Trophoblast cell (in vitro differentiated cells and primary cell): ENCODE data around the gene PPP1R12C.
A peak's percentile ranks its signal among the peaks of the same experiment; 100 is the strongest.

Experiments used
- DNase-seq, 2 donors: peaks; one replicate each; pipeline ENCODE4 v3.0.0-alpha.2; 2016
- H2AFZ ChIP-seq: 2 replicates; pipeline ENCODE4 v1.6.1; 2013; ENCODE audit warnings: low read length, moderate library complexity, mild to moderate bottlenecking; ENCODE audit not compliant: insufficient read depth, poor library complexity
- H2AK5ac ChIP-seq: 2 replicates; pipeline ENCODE4 v1.6.1; 2013; ENCODE audit warnings: mild to moderate bottlenecking, low read length
- H2BK120ac ChIP-seq: 2 replicates; pipeline ENCODE4 v1.6.1; 2013; ENCODE audit warnings: low read length, mild to moderate bottlenecking, moderate library complexity; ENCODE audit not compliant: insufficient read depth, poor library complexity
- H2BK12ac ChIP-seq: 2 replicates; pipeline ENCODE4 v1.6.1; 2013; ENCODE audit warnings: mild to moderate bottlenecking, low read length, moderate library complexity
- H2BK5ac ChIP-seq: 2 replicates; pipeline ENCODE4 v1.6.1; 2013; ENCODE audit warnings: low read length, low read depth, moderate library complexity, mild to moderate bottlenecking; ENCODE audit not compliant: poor library complexity
- H3K14ac ChIP-seq: 2 replicates; pipeline ENCODE4 v1.6.1; 2013; ENCODE audit warnings: mild to moderate bottlenecking, low read length
- H3K18ac ChIP-seq: 2 replicates; pipeline ENCODE4 v1.6.1; 2013; ENCODE audit warnings: mild to moderate bottlenecking, low read length
- H3K23ac ChIP-seq: 2 replicates; pipeline ENCODE4 v1.6.1; 2013; ENCODE audit warnings: low read length
- H3K27ac ChIP-seq: 2 replicates; pipeline ENCODE4 v1.5.1; 2013; ENCODE audit warnings: low read depth, mild to moderate bottlenecking, inconsistent platforms, low read length, moderate library complexity
- H3K27me3 ChIP-seq: 2 replicates; pipeline ENCODE4 v1.6.1; 2013; ENCODE audit warnings: inconsistent platforms, mild to moderate bottlenecking, low read length, moderate library complexity; ENCODE audit not compliant: insufficient read depth
- H3K36me3 ChIP-seq, 2 experiments: 1 replicate in 1 of 2; 2 replicates in 1 of 2; pipeline ENCODE4 v1.6.1; 2013; ENCODE audit warnings: low read length in 2 of 2, mild to moderate bottlenecking in 2 of 2, moderate library complexity in 1 of 2; ENCODE audit not compliant: insufficient read depth in 2 of 2, control insufficient read depth in 1 of 2
- H3K4ac ChIP-seq: 2 replicates; pipeline ENCODE4 v1.6.1; 2013; ENCODE audit warnings: low read depth, mild to moderate bottlenecking, low read length, moderate library complexity
- H3K4me1 ChIP-seq, 2 experiments: 1 replicate in 1 of 2; 2 replicates in 1 of 2; pipeline ENCODE4 v1.6.1; 2013; ENCODE audit warnings: low read length in 2 of 2, mild to moderate bottlenecking in 2 of 2, moderate library complexity in 1 of 2; ENCODE audit not compliant: insufficient read depth in 2 of 2, control insufficient read depth in 1 of 2
- H3K4me2 ChIP-seq: 2 replicates; pipeline ENCODE4 v1.6.1; 2013; ENCODE audit warnings: inconsistent platforms, mild to moderate bottlenecking, low read length, moderate library complexity
- H3K4me3 ChIP-seq: 2 replicates; pipeline ENCODE4 v1.5.1; 2013; ENCODE audit warnings: mild to moderate bottlenecking, low read depth, low read length, inconsistent platforms
- H3K79me1 ChIP-seq: one replicate; pipeline ENCODE4 v1.6.1; 2013; ENCODE audit warnings: low read length
- H3K79me2 ChIP-seq: 2 replicates; pipeline ENCODE4 v1.6.1; 2013; ENCODE audit warnings: low read length, mild to moderate bottlenecking; ENCODE audit not compliant: control insufficient read depth, insufficient read depth, poor library complexity
- H3K9ac ChIP-seq: 2 replicates; pipeline ENCODE4 v1.6.1; 2013; ENCODE audit warnings: mild to moderate bottlenecking, low read length
- H3K9me3 ChIP-seq: 2 replicates; pipeline ENCODE4 v1.6.1; 2013; ENCODE audit warnings: low read depth, mild to moderate bottlenecking, control low read depth, inconsistent platforms, low read length; ENCODE audit not compliant: insufficient read depth
- H4K12ac ChIP-seq: 2 replicates; pipeline ENCODE4 v1.6.1; 2013; ENCODE audit warnings: low read depth, mild to moderate bottlenecking, low read length, moderate library complexity
- H4K8ac ChIP-seq: 2 replicates; pipeline ENCODE4 v1.6.1; 2013; ENCODE audit warnings: low read depth, mild to moderate bottlenecking, low read length, moderate library complexity
- H4K91ac ChIP-seq: one replicate; pipeline ENCODE4 v1.6.1; 2013; ENCODE audit warnings: low read depth, mild to moderate bottlenecking, low read length, moderate library complexity
- WGBS: extraction: QIAGEN DNeasy Blood & Tissue Kit; methylation state at CpG from one replicate; pipeline ENCODE4 v1.1.7; 2013; ENCODE audit warnings: missing lambda C conversion rate; ENCODE audit not compliant: insufficient read length, insufficient coverage; ENCODE audit errors: extremely low coverage; 5-methylcytosine and 5-hydroxymethylcytosine counted together

The PPP1R12C gene

GRCh38 chr19:55058781-55059610 lies 58.4 kb downstream of the PPP1R12C start:
- peak overlapping the region; percentile 1 for H3K18ac ChIP-seq
- H3K23ac ChIP-seq = no peak overlapping the region
- H3K4me3 ChIP-seq = no peak overlapping the region
- H3K4me2 ChIP-seq = no peak overlapping the region
- H3K9ac ChIP-seq = no peak overlapping the region
- H2BK5ac ChIP-seq = no peak overlapping the region
- H3K79me1 ChIP-seq = peaks cover 10% of the 10 kb centered on the region
- peaks cover 0 to 11% of the 10 kb centered on the region in 2 experiments for H3K4me1 ChIP-seq
- no peak overlapping the region for H3K14ac ChIP-seq
- no peak overlapping the region for H2AFZ ChIP-seq
- H2AK5ac ChIP-seq = no peak overlapping the region
- no CpG with 5 or more reads among the region's 23 CpGs for WGBS
- H2BK12ac ChIP-seq = no peak overlapping the region
- no peak overlapping the region for H4K12ac ChIP-seq
- no peak overlapping the region for H4K8ac ChIP-seq
- H3K4ac ChIP-seq = no peak overlapping the region
- H4K91ac ChIP-seq = no peak overlapping the region
- H3K36me3 ChIP-seq = peaks cover 37 to 39% of the 10 kb centered on the region in 2 experiments
- H3K9me3 ChIP-seq = peaks cover 4% of the 10 kb centered on the region
- no peak overlapping the region for H2BK120ac ChIP-seq
- H3K27ac ChIP-seq = no peak overlapping the region
- peak in 1 of 2 donors; percentile 27 for DNase-seq
- peaks cover 6% of the 10 kb centered on the region for H3K79me2 ChIP-seq
- no peaks in the 10 kb centered on the region for H3K27me3 ChIP-seq

GRCh38 chr19:55056827-55057226 lies 60.6 kb downstream of the PPP1R12C start:
- H2BK12ac ChIP-seq = no peak overlapping the region
- WGBS = no CpG with 5 or more reads among the region's 9 CpGs
- no peak for DNase-seq
- no peak overlapping the region for H3K27ac ChIP-seq
- H2BK120ac ChIP-seq = no peak overlapping the region
- H3K4ac ChIP-seq = no peak overlapping the region
- no peak overlapping the region for H3K14ac ChIP-seq
- H3K4me1 ChIP-seq = peaks cover 0 to 9% of the 10 kb centered on the region in 2 experiments
- no peak overlapping the region for H4K8ac ChIP-seq
- H3K4me3 ChIP-seq = no peak overlapping the region
- H4K12ac ChIP-seq = no peak overlapping the region
- H3K27me3 ChIP-seq = no peaks in the 10 kb centered on the region
- no peak overlapping the region for H2BK5ac ChIP-seq
- H3K4me2 ChIP-seq = no peak overlapping the region
- H2AK5ac ChIP-seq = no peak overlapping the region
- no peak overlapping the region for H3K23ac ChIP-seq
- H4K91ac ChIP-seq = no peak overlapping the region
- no peak overlapping the region for H3K9ac ChIP-seq
- H3K79me2 ChIP-seq = peaks cover 2% of the 10 kb centered on the region
- peaks cover 4% of the 10 kb centered on the region for H3K79me1 ChIP-seq
- H2AFZ ChIP-seq = no peak overlapping the region
- H3K18ac ChIP-seq = no peak overlapping the region
- H3K36me3 ChIP-seq = peaks cover 55 to 58% of the 10 kb centered on the region in 2 experiments
- H3K9me3 ChIP-seq = peaks cover 2% of the 10 kb centered on the region

GRCh38 chr19:55053735-55054134 lies 63.7 kb downstream of the PPP1R12C start:
- no peak overlapping the region for H4K91ac ChIP-seq
- no peaks in the 10 kb centered on the region for H3K4me1 ChIP-seq
- H2AK5ac ChIP-seq = no peak overlapping the region
- no peak overlapping the region for H4K8ac ChIP-seq
- no peak overlapping the region for H4K12ac ChIP-seq
- H3K79me2 ChIP-seq = no peaks in the 10 kb centered on the region
- no peak overlapping the region for H2AFZ ChIP-seq
- no peak overlapping the region for H2BK120ac ChIP-seq
- no CpG with 5 or more reads among the region's 7 CpGs for whole genome bisulfite sequencing
- H3K79me1 ChIP-seq = peaks cover 2% of the 10 kb centered on the region
- no peak overlapping the region for H3K9ac ChIP-seq
- DNase-seq = no peak
- no peak overlapping the region for H3K14ac ChIP-seq
- H3K9me3 ChIP-seq = no peaks in the 10 kb centered on the region
- no peak overlapping the region for H2BK5ac ChIP-seq
- H3K23ac ChIP-seq = no peak overlapping the region
- no peak overlapping the region for H3K4me3 ChIP-seq
- no peak overlapping the region for H3K4me2 ChIP-seq
- no peaks in the 10 kb centered on the region for H3K27me3 ChIP-seq
- H3K36me3 ChIP-seq = peaks cover 76 to 77% of the 10 kb centered on the region in 2 experiments
- no peak overlapping the region for H3K27ac ChIP-seq
- no peak overlapping the region for H2BK12ac ChIP-seq
- peak overlapping the region; percentile 11 for H3K18ac ChIP-seq
- no peak overlapping the region for H3K4ac ChIP-seq

- no peak overlapping the region for H3K4me3 ChIP-seq
- no CpG with 5 or more reads among the region's 25 CpGs for WGBS
- H3K27ac ChIP-seq = no peak overlapping the region
- peak in 1 of 2 donors; percentile 77 for DNase-seq
- peaks cover 82 to 84% of the 10 kb centered on the region in 2 experiments for H3K36me3 ChIP-seq
- H3K79me1 ChIP-seq = peaks cover 2% of the 10 kb centered on the region
- H3K23ac ChIP-seq = no peak overlapping the region
- H2BK5ac ChIP-seq = no peak overlapping the region
- H2AFZ ChIP-seq = no peak overlapping the region
- H4K8ac ChIP-seq = no peak overlapping the region
- H3K4me1 ChIP-seq = no peaks in the 10 kb centered on the region
- H3K9ac ChIP-seq = no peak overlapping the region
- no peak overlapping the region for H2BK12ac ChIP-seq
- H4K12ac ChIP-seq = no peak overlapping the region
- peak overlapping the region; percentile 5 for H3K18ac ChIP-seq
- H3K9me3 ChIP-seq = no peaks in the 10 kb centered on the region
- H2BK120ac ChIP-seq = no peak overlapping the region
- no peak overlapping the region for H2AK5ac ChIP-seq
- no peaks in the 10 kb centered on the region for H3K79me2 ChIP-seq
- no peak overlapping the region for H3K4ac ChIP-seq
- no peaks in the 10 kb centered on the region for H3K27me3 ChIP-seq
- H3K14ac ChIP-seq = no peak overlapping the region
- no peak overlapping the region for H3K4me2 ChIP-seq
- no peak overlapping the region for H4K91ac ChIP-seq
These were observed 66.5 kb downstream of the PPP1R12C start for GRCh38 chr19:55050749-55051532.
